ENCODE measurements around the gene DNMT3L. TPM values are rescaled to one million over a fixed set of nuclear protein-coding genes. Genes with fewer than 3 reads are reported as not detected.

DNMT3L gene
- total RNA-seq = not detected
- long read RNA-seq, donor 1 = 0 reads
- long read RNA-seq, donor 2 = 0 reads

- ATAC-seq (no peak), DNase-seq (peak in 1 of 3 donors; percentile 41)
- Histone ChIP-seq H3K4me1 (ENCODE audit: low read depth) (no peaks in the 10 kb centered on the region), H3K4me3 (no peak within 1 kb of the TSS), H3K36me3 (ENCODE audit: low read depth) (no peaks in the 10 kb centered on the region), H3K9me3 (no peaks in the 10 kb centered on the region)
- TF ChIP-seq, protein P1, sequence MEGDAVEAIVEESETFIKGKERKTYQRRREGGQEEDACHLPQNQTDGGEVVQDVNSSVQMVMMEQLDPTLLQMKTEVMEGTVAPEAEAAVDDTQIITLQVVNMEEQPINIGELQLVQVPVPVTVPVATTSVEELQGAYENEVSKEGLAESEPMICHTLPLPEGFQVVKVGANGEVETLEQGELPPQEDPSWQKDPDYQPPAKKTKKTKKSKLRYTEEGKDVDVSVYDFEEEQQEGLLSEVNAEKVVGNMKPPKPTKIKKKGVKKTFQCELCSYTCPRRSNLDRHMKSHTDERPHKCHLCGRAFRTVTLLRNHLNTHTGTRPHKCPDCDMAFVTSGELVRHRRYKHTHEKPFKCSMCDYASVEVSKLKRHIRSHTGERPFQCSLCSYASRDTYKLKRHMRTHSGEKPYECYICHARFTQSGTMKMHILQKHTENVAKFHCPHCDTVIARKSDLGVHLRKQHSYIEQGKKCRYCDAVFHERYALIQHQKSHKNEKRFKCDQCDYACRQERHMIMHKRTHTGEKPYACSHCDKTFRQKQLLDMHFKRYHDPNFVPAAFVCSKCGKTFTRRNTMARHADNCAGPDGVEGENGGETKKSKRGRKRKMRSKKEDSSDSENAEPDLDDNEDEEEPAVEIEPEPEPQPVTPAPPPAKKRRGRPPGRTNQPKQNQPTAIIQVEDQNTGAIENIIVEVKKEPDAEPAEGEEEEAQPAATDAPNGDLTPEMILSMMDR (IDR thresholded peaks at IDR 0.05) = no peak
- intact Hi-C loops (cut with DNase I, micrococcal nuclease) = no loop called here
These were observed at the start of gene DNMT3L for GRCh38 chr21:44261675-44262295. Gene DNMT3L (minus strand): TSS chr21:44261897. CDS start chr21:44261259, 638 bp downstream.

GRCh38 chr21:44310628-44311507 lies 49.2 kb upstream of the DNMT3L start:
- H3K36me3 ChIP-seq (ENCODE audit: low read depth) = peaks cover 5% of the 10 kb centered on the region
- intact Hi-C loops (cut with DNase I, micrococcal nuclease) = no loop called here
- ATAC-seq = no peak
- H3K4me3 ChIP-seq = no peak overlapping the region
- H3K4me1 ChIP-seq (ENCODE audit: low read depth) = no peaks in the 10 kb centered on the region
- no peaks in the 10 kb centered on the region for H3K9me3 ChIP-seq
- no peak for DNase-seq
- TF ChIP-seq, protein P1 (IDR thresholded peaks at IDR 0.05) = no peak

DNA sequence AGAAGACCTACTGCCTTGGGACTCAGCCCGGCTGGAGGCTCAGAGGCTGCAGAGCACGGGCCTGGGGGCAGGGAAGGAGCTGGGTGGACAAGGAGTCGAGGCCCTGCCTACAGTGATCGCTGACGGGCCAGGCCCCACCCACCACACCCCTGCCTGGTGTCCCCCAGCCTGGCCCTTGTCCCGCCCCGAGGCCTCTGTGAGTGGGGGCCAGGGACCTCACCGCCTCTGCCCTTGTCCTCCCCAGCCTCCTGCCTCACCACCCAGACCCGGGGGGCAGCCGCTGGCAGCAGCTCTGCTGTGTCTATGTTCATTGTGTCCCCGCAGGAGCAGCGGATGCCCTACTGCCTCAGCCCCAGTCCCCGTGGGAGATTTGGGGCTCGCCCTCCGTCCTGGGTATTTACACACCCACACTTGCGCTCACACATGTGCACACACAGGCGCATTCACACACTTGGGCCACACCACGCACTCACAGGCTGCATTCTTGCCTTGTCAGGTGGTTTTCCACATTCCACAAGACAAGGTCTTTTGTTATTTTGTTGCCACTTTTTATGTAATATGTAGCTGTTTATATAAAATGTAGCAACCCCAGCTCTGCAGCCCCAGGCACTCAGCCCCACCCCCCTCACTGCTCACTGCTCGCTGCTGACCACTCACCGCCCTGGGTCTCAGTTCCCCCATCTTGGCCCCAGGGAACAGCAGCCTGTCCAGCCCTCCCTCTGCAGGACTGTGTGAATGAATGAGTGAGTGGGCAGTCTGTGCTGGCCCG lies 45.4 kb upstream of the DNMT3L start:
- intact Hi-C loops (cut with DNase I, micrococcal nuclease) = no loop called here
- DNase-seq (no peak), ATAC-seq (no peak)
- Histone ChIP-seq H3K36me3 (ENCODE audit: low read depth) (no peaks in the 10 kb centered on the region), H3K4me3 (no peak overlapping the region), H3K9me3 (no peaks in the 10 kb centered on the region), H3K4me1 (ENCODE audit: low read depth) (peaks cover 31% of the 10 kb centered on the region)
- TF ChIP-seq, protein P1 (IDR thresholded peaks at IDR 0.05) = no peak

GRCh38 chr21:44305691-44306090 lies 44.0 kb upstream of the DNMT3L start:
- TF ChIP-seq, protein P1 (IDR thresholded peaks at IDR 0.05) = no peak
- no peak for DNase-seq
- Histone ChIP-seq H3K4me3 (no peak overlapping the region), H3K36me3 (ENCODE audit: low read depth) (no peaks in the 10 kb centered on the region), H3K4me1 (ENCODE audit: low read depth) (peaks cover 43% of the 10 kb centered on the region), H3K9me3 (no peaks in the 10 kb centered on the region)
- intact Hi-C loops (cut with DNase I, micrococcal nuclease) = no loop called here
- ATAC-seq = no peak

- no peak overlapping the region for H3K4me3 ChIP-seq
- H3K9me3 ChIP-seq = no peaks in the 10 kb centered on the region
- intact Hi-C loops (cut with DNase I, micrococcal nuclease) = no loop called here
- H3K36me3 ChIP-seq (ENCODE audit: low read depth) = no peaks in the 10 kb centered on the region
- DNase-seq (peak in 2 of 3 donors; percentile 57 to 59), ATAC-seq (peak; percentile 20)
- TF ChIP-seq, protein P1 (IDR thresholded peaks at IDR 0.05) = no peak
- peaks cover 43% of the 10 kb centered on the region for H3K4me1 ChIP-seq (ENCODE audit: low read depth)
These were observed 43.2 kb upstream of the DNMT3L start for GRCh38 chr21:44304877-44305293.
